Measurements from ENCODE around the gene KRTDAP. TPM values are rescaled to one million over a fixed set of nuclear protein-coding genes. Genes with fewer than 3 reads are reported as not detected.
"Not testable (repeated sequence)": the region's sequence is repeated elsewhere in the genome, so short reads cannot be mapped to it uniquely, and the experiment has no call there.

Gene KRTDAP
- total RNA-seq, 1 experiment from 2014 or later: not detected

DNA sequence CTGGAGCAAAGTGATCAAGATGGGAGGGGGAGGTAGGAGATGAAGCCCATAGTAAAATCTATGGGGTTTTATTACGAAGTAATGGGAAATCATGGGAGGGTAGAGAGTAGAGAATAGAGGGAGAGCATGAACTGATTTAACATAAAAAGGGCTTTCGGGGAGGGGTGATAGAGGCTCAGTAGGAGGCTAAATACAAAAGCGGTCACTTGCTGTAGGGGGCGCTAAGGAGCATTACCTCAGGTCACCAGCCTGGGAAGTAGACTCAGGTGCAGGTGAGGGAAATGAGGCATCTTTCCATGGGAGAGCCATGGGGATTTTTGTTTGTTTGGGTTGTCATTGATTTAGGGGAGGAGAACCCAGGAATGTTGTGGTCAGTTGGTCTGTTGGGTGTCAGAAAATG lies 14.1 kb downstream of the KRTDAP start:
- H3K4me1 ChIP-seq (ENCODE audit: insufficient read depth, low read length, poor library complexity, severe bottlenecking): peaks cover 6% of the 10 kb centered on the region
- no peaks in the 10 kb centered on the region for H3K27me3 ChIP-seq (replicated peaks; ENCODE audit: insufficient read depth, low read depth, low read length, poor library complexity)
- ChIA-PET CTCF (no interaction called here), POLR2A (ENCODE audit: low non-redundant PET) (no interaction called here)
- BruUV-seq (replicated peaks): no TSS peak
- TF ChIP-seq, protein P1, sequence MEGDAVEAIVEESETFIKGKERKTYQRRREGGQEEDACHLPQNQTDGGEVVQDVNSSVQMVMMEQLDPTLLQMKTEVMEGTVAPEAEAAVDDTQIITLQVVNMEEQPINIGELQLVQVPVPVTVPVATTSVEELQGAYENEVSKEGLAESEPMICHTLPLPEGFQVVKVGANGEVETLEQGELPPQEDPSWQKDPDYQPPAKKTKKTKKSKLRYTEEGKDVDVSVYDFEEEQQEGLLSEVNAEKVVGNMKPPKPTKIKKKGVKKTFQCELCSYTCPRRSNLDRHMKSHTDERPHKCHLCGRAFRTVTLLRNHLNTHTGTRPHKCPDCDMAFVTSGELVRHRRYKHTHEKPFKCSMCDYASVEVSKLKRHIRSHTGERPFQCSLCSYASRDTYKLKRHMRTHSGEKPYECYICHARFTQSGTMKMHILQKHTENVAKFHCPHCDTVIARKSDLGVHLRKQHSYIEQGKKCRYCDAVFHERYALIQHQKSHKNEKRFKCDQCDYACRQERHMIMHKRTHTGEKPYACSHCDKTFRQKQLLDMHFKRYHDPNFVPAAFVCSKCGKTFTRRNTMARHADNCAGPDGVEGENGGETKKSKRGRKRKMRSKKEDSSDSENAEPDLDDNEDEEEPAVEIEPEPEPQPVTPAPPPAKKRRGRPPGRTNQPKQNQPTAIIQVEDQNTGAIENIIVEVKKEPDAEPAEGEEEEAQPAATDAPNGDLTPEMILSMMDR (conservative IDR thresholded peaks at IDR 0.05; ENCODE audit: low read depth, low read length): peak; percentile 44
- TF ChIP-seq EZH2 (IDR thresholded peaks at IDR 0.05; ENCODE audit: borderline replicate concordance, low read depth, low read length, poor library complexity, severe bottlenecking): no peak
- H3K9me3 ChIP-seq (ENCODE audit: low read depth, low read length, poor library complexity, severe bottlenecking): no peaks in the 10 kb centered on the region
- no peak overlapping the region for H3K4me3 ChIP-seq (ENCODE audit: low read depth, low read length, poor library complexity, severe bottlenecking)
- intact Hi-C loops (cut with micrococcal nuclease; ENCODE audit: unreplicated experiment): no loop called here
- DNase-seq (ENCODE audit: low spot score): no peak
- H3K36me3 ChIP-seq (ENCODE audit: insufficient read depth, low read length, poor library complexity, severe bottlenecking): no peaks in the 10 kb centered on the region
- no peak overlapping the region for H3K27ac ChIP-seq (ENCODE audit: low read depth, low read length, poor library complexity, severe bottlenecking)

DNA sequence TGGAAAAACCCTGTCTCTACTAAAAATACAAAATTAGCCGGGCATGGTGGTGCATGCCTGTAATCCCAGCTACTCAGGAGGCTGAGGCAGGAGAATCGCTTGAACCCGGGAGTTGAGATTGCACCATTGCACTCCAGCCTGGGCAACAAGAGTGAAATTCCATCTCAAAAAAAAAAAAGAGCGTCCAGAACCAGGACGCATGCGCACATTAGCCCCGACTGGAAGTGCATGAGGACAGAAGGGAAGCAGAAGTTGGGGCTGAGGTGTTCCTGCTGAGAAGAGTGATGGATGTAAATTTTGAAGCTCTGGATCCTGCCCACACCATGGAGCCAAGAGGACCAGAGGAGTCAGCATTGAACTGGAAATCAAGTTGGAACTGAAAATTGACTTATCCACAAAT lies 15.7 kb downstream of the KRTDAP start:
- CTCF ChIA-PET; intact Hi-C loops (cut with micrococcal nuclease; ENCODE audit: unreplicated experiment); H3K27me3 ChIP-seq (replicated peaks; ENCODE audit: insufficient read depth, low read depth, low read length, poor library complexity); H3K4me1 ChIP-seq (ENCODE audit: insufficient read depth, low read length, poor library complexity, severe bottlenecking); DNase-seq (ENCODE audit: low spot score); POLR2A ChIA-PET (ENCODE audit: low non-redundant PET); H3K9me3 ChIP-seq (ENCODE audit: low read depth, low read length, poor library complexity, severe bottlenecking); H3K4me3 ChIP-seq (ENCODE audit: low read depth, low read length, poor library complexity, severe bottlenecking); BruUV-seq (replicated peaks); H3K36me3 ChIP-seq (ENCODE audit: insufficient read depth, low read length, poor library complexity, severe bottlenecking); H3K27ac ChIP-seq (ENCODE audit: low read depth, low read length, poor library complexity, severe bottlenecking): not testable (repeated sequence)

DNA sequence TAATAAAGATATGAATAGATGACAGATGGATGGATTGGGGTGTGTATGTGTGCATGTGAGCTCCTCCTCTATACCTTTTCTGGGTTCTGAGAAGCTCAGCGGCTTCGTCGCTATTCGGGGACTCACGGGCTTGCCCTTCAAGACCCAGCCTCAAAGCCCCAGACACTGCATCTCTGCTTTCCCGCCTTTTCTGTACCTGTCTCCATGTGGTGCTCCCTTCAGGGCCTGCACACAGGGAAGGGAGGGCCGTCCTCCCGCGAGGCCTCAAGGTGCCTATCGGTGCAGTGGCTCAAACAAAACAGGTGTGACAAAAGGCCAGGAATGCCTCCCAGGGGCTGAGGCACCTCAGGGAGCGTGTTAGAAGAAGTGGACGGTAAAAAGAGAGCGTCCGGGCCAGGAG lies 16.2 kb downstream of the KRTDAP start:
- no TSS peak for BruUV-seq (replicated peaks)

DNA sequence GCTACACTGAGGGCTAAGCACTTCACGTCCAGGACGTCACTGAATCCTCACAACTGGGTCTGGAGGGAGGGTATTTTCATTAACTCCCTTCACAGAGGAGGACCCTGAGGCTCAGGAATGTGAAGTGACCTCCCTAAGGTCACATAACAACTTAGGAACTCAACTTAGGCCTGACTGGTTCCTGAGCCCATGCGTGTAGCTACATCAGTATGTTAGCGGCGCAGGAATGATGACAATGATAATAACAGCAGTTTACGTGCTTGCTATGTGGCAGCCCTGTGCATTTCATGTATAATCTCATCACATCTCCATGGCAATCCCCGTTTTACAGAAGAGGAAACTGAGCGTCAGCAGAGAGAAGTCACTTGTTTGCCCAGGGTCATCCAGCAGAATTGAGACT lies 18.3 kb downstream of the KRTDAP start:
- BruUV-seq (replicated peaks): no TSS peak
- intact Hi-C loops (cut with micrococcal nuclease; ENCODE audit: unreplicated experiment): no loop called here
- no peak for TF ChIP-seq EZH2 (IDR thresholded peaks at IDR 0.05; ENCODE audit: borderline replicate concordance, low read depth, low read length, poor library complexity, severe bottlenecking)
- TF ChIP-seq, protein P1 (conservative IDR thresholded peaks at IDR 0.05; ENCODE audit: low read depth, low read length): no peak
- Histone ChIP-seq H3K9me3 (ENCODE audit: low read depth, low read length, poor library complexity, severe bottlenecking) (no peaks in the 10 kb centered on the region), H3K27me3 (replicated peaks; ENCODE audit: insufficient read depth, low read depth, low read length, poor library complexity) (no peaks in the 10 kb centered on the region), H3K4me3 (ENCODE audit: low read depth, low read length, poor library complexity, severe bottlenecking) (no peak overlapping the region), H3K4me1 (ENCODE audit: insufficient read depth, low read length, poor library complexity, severe bottlenecking) (no peaks in the 10 kb centered on the region), H3K27ac (ENCODE audit: low read depth, low read length, poor library complexity, severe bottlenecking) (no peak overlapping the region), H3K36me3 (ENCODE audit: insufficient read depth, low read length, poor library complexity, severe bottlenecking) (no peaks in the 10 kb centered on the region)
- no peak for DNase-seq (ENCODE audit: low spot score)
- ChIA-PET POLR2A (ENCODE audit: low non-redundant PET) (no interaction called here), CTCF (no interaction called here)

More for the DNA sequence above, 16.2 kb downstream of the KRTDAP start:
- no peaks in the 10 kb centered on the region for H3K9me3 ChIP-seq (ENCODE audit: low read depth, low read length, poor library complexity, severe bottlenecking)
- intact Hi-C loops (cut with micrococcal nuclease; ENCODE audit: unreplicated experiment): no loop called here
- H3K4me1 ChIP-seq (ENCODE audit: insufficient read depth, low read length, poor library complexity, severe bottlenecking): peaks cover 2% of the 10 kb centered on the region
- no peaks in the 10 kb centered on the region for H3K27me3 ChIP-seq (replicated peaks; ENCODE audit: insufficient read depth, low read depth, low read length, poor library complexity)
- no peak overlapping the region for H3K27ac ChIP-seq (ENCODE audit: low read depth, low read length, poor library complexity, severe bottlenecking)
- no peak overlapping the region for H3K4me3 ChIP-seq (ENCODE audit: low read depth, low read length, poor library complexity, severe bottlenecking)
- ChIA-PET POLR2A (ENCODE audit: low non-redundant PET) (no interaction called here), CTCF (no interaction called here)
- TF ChIP-seq, protein P1 (conservative IDR thresholded peaks at IDR 0.05; ENCODE audit: low read depth, low read length): no peak
- no peak for TF ChIP-seq EZH2 (IDR thresholded peaks at IDR 0.05; ENCODE audit: borderline replicate concordance, low read depth, low read length, poor library complexity, severe bottlenecking)
- DNase-seq (ENCODE audit: low spot score): no peak
- H3K36me3 ChIP-seq (ENCODE audit: insufficient read depth, low read length, poor library complexity, severe bottlenecking): no peaks in the 10 kb centered on the region

DNA sequence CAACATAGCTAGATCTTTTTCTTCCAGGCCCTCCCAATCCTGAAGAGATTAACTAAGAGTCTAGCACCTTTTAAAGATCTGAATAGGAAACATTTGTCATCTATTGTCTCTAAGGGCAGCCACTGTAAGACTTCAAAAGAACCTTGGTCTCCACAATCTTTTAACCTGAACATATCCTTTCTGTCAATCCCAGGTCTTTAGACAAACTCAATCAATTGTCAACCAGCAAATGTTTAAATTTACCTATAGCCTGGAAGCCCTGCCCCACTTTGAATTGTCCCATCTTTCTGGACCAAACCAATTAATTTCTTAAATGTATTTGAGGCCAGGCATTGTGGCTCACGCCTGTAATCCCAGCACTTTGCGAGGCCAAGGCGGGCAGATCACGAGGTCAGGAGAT lies 19.2 kb downstream of the KRTDAP start:
- H3K27ac ChIP-seq (ENCODE audit: low read depth, low read length, poor library complexity, severe bottlenecking); H3K4me1 ChIP-seq (ENCODE audit: insufficient read depth, low read length, poor library complexity, severe bottlenecking); H3K36me3 ChIP-seq (ENCODE audit: insufficient read depth, low read length, poor library complexity, severe bottlenecking); POLR2A ChIA-PET (ENCODE audit: low non-redundant PET); DNase-seq (ENCODE audit: low spot score); H3K9me3 ChIP-seq (ENCODE audit: low read depth, low read length, poor library complexity, severe bottlenecking); H3K27me3 ChIP-seq (replicated peaks; ENCODE audit: insufficient read depth, low read depth, low read length, poor library complexity); CTCF ChIA-PET; BruUV-seq (replicated peaks); intact Hi-C loops (cut with micrococcal nuclease; ENCODE audit: unreplicated experiment); H3K4me3 ChIP-seq (ENCODE audit: low read depth, low read length, poor library complexity, severe bottlenecking): not testable (repeated sequence)

Data from A673 (cell line).